SK-N-SH (cell line): ENCODE results near the gene STRADA. TPM values are rescaled to one million over a fixed set of nuclear protein-coding genes. Genes with fewer than 3 reads are reported as not detected.

Experiments used
- CTCF ChIA-PET: fragments of 300-600, 350-600 bp; formaldehyde crosslinking; extraction: SDS; loops from one replicate; lab custom pipeline; 2021; lab: Yijun Ruan, JAX
- POLR2A ChIA-PET: fragments of 350-600 bp; sonication (Branson Sonifier 250); formaldehyde crosslinking; extraction: SDS; loops from one replicate; lab custom pipeline; 2020; ENCODE audit warnings: antibody characterized with exemption, inconsistent platforms; lab: Yijun Ruan, JAX
- DNase-seq: peaks from one replicate; pipeline ENCODE4 v3.0.0; 2012
- H2AFZ ChIP-seq: fragments of 200-600 bp; sonication (generic); 2 replicates; pipeline ENCODE4 v1.8.1; 2016; ENCODE audit warnings: antibody characterized with exemption, mild to moderate bottlenecking, low read depth
- H3F3A ChIP-seq: fragments of 200-600 bp; sonication (generic); replicated peaks from 2 replicates; pipeline ENCODE3; 2016; ENCODE audit warnings: antibody characterized with exemption, mild to moderate bottlenecking; ENCODE audit not compliant: insufficient read depth
- H3K27ac ChIP-seq, 2 experiments: fragments of 200-500 bp in 1 of 2; fragments of 200-600 bp in 1 of 2; sonication (Bioruptor generic) in 1 of 2; sonication (generic), shearing (Covaris generic) in 1 of 2; 2 replicates each; pipeline versions ENCODE4 v1.5.1 to v1.6.1; 2014 to 2016; ENCODE audit warnings: low read depth in 2 of 2, inconsistent platforms in 1 of 2, low read length in 1 of 2, mild to moderate bottlenecking in 1 of 2, mixed read lengths in 1 of 2
- H3K27me3 ChIP-seq: fragments of 200-600 bp; sonication (generic), shearing (Covaris generic); 2 replicates; pipeline ENCODE4 v1.6.1; 2016; ENCODE audit warnings: mixed run types; ENCODE audit not compliant: insufficient read depth
- H3K36me3 ChIP-seq, 2 experiments: fragments of 200-500 bp in 1 of 2; fragments of 200-600 bp in 1 of 2; sonication (Bioruptor generic) in 1 of 2; sonication (generic) in 1 of 2; replicated peaks in 1 of 2; 2 replicates each; pipeline versions ENCODE3 to v1.5.1; 2014 to 2016; ENCODE audit warnings: low read length in 1 of 2, mild to moderate bottlenecking in 1 of 2; ENCODE audit not compliant: insufficient read depth in 2 of 2, control insufficient read depth in 1 of 2
- H3K4me1 ChIP-seq, 2 experiments: fragments of 200-500 bp in 1 of 2; fragments of 200-600 bp in 1 of 2; sonication (Bioruptor generic) in 1 of 2; sonication (generic), shearing (Covaris generic) in 1 of 2; 2 replicates each; pipeline versions ENCODE4 v1.5.1 to v1.6.1; 2014 to 2016; ENCODE audit warnings: low read depth in 1 of 2, low read length in 1 of 2, mixed run types in 1 of 2; ENCODE audit not compliant: insufficient read depth in 2 of 2, control insufficient read depth in 1 of 2
- H3K4me2 ChIP-seq: fragments of 200-600 bp; sonication (generic), shearing (Covaris generic); 2 replicates; pipeline ENCODE4 v1.6.1; 2017; ENCODE audit warnings: mixed run types
- H3K4me3 ChIP-seq, 2 experiments: fragments of 200-500 bp in 1 of 2; fragments of 200-600 bp in 1 of 2; sonication (Bioruptor generic) in 1 of 2; sonication (generic), shearing (Covaris generic) in 1 of 2; 2 replicates each; pipeline versions ENCODE4 v1.5.1 to v1.8.1; 2014 to 2016; ENCODE audit warnings: low read depth in 2 of 2, inconsistent platforms in 1 of 2, low read length in 1 of 2, mild to moderate bottlenecking in 1 of 2, mixed read lengths in 1 of 2, moderate library complexity in 1 of 2
- H3K79me2 ChIP-seq: fragments of 200-600 bp; sonication (generic); 2 replicates; pipeline ENCODE4 v1.8.1; 2017; ENCODE audit warnings: mild to moderate bottlenecking; ENCODE audit not compliant: insufficient read depth
- H3K9ac ChIP-seq: fragments of 200-600 bp; sonication (generic); 2 replicates; pipeline ENCODE4 v1.6.1; 2017; ENCODE audit warnings: mixed run types
- H3K9me2 ChIP-seq: fragments of 200-600 bp; sonication (generic); 2 replicates; pipeline ENCODE4 v1.6.1; 2017; ENCODE audit warnings: mixed run types
- H3K9me3 ChIP-seq: fragments of 200-600 bp; sonication (generic); 2 replicates; pipeline ENCODE4 v1.6.1; 2017; ENCODE audit warnings: mixed run types, mild to moderate bottlenecking, moderate library complexity
- H4K20me1 ChIP-seq: fragments of 200-600 bp; sonication (generic); 2 replicates; pipeline ENCODE4 v1.6.1; 2017; ENCODE audit warnings: mild to moderate bottlenecking, mixed run types; ENCODE audit not compliant: insufficient read depth
- CHD2 ChIP-seq: fragments of 150-350 bp; IDR thresholded peaks from 2 replicates; pipeline ENCODE4 v1.6.1; 2018; ENCODE audit warnings: low read length; ENCODE audit not compliant: partially characterized antibody
- MAX ChIP-seq: IDR thresholded peaks from 2 replicates; pipeline ENCODE4 v1.4.0; 2012; ENCODE audit warnings: low read depth
- NRF1 ChIP-seq: IDR thresholded peaks from 2 replicates; pipeline ENCODE4 v1.6.1; 2012; ENCODE audit warnings: low read depth, mild to moderate bottlenecking, low read length
- POLR2AphosphoS5 ChIP-seq: IDR thresholded peaks from 2 replicates; pipeline ENCODE4 v1.6.1; 2012; ENCODE audit warnings: low read depth, low read length
- RCOR1 ChIP-seq: fragments of 150-350 bp; IDR thresholded peaks from 2 replicates; pipeline ENCODE4 v1.6.1; 2017; ENCODE audit warnings: antibody characterized with exemption, low read length
- TAF1 ChIP-seq: IDR thresholded peaks from 2 replicates; pipeline ENCODE4 v1.6.1; 2012; ENCODE audit warnings: low read depth, mild to moderate bottlenecking, low read length, moderate library complexity, borderline replicate concordance
- TEAD4 ChIP-seq: IDR thresholded peaks from 2 replicates; pipeline ENCODE4 v1.4.0; 2012; ENCODE audit warnings: mild to moderate bottlenecking, borderline replicate concordance; ENCODE audit not compliant: insufficient read depth
- whole genome bisulfite sequencing: methylation state at CpG from one replicate; pipeline ENCODE4 v1.1.6; 2017; ENCODE audit warnings: low lambda C conversion rate; 5-methylcytosine and 5-hydroxymethylcytosine counted together
- polyA plus RNA-seq, 3 experiments: library from polyadenylated mRNA; depleted of rRNA; stranded (reverse); fragments of >200 nt; gene quantifications; 2 replicates each; pipeline ENCODE4 v1.2.3, GENCODE V29; 2012
- TF ChIP-seq, protein P1 (sequence below): IDR thresholded peaks from 2 replicates; pipeline ENCODE4; 2012
- TF ChIP-seq, protein P2 (sequence below): IDR thresholded peaks from 2 replicates; pipeline ENCODE4 v1.6.1; 2012; ENCODE audit warnings: mild to moderate bottlenecking, low read depth, low read length, moderate library complexity

STRADA gene
- polyA plus RNA-seq, 1 of the 3 experiments (the other 2 are of a cell fraction), result 37.3 TPM

GRCh38 chr17:63699638-63700527, 41.7 kb downstream of the STRADA start, which contains the start of gene LIMD2:
Gene LIMD2 (minus strand): TSS chr17:63700125. CDS start chr17:63699298, 827 bp downstream.
- Histone ChIP-seq H3K4me1 (peaks cover 9 to 75% of the 10 kb centered on the region in 2 experiments; a peak in 3 of 4 replicates), H3F3A (peaks cover 45% of the 10 kb centered on the region), H3K4me3 (peak within 1 kb of the TSS; percentile 84 to 89), H3K27ac (peak within 1 kb of the TSS; percentile 64 to 98), H3K79me2 (peaks cover 25% of the 10 kb centered on the region), H3K4me2 (peak within 1 kb of the TSS; percentile 99), H3K9me3 (no peaks in the 10 kb centered on the region), H3K9me2 (no peaks in the 10 kb centered on the region), H2AFZ (peak within 1 kb of the TSS; percentile 85; the same call in 1 of the 2 replicates), H3K36me3 (peaks cover 12 to 32% of the 10 kb centered on the region in 2 experiments), H4K20me1 (peaks cover 11% of the 10 kb centered on the region), H3K27me3 (no peaks in the 10 kb centered on the region)
- ChIA-PET POLR2A (interaction anchor here (0.6 to 2.2 kb wide), 7 partner anchors 10 to 258 kb away, joined by 3 to 10 read pairs (median 4); partner anchors contain the start of genes CCDC47, DDX42 and MAP3K3), CTCF (interaction anchor here (0.7 to 2.3 kb wide), 14 partner anchors 15 to 275 kb away, joined by 3 to 14 read pairs (median 4); partner anchors contain the start of gene MAP3K3)
- WGBS, result 2% methylated on average over 58 of the region's 133 CpGs
- TF ChIP-seq, protein P1, sequence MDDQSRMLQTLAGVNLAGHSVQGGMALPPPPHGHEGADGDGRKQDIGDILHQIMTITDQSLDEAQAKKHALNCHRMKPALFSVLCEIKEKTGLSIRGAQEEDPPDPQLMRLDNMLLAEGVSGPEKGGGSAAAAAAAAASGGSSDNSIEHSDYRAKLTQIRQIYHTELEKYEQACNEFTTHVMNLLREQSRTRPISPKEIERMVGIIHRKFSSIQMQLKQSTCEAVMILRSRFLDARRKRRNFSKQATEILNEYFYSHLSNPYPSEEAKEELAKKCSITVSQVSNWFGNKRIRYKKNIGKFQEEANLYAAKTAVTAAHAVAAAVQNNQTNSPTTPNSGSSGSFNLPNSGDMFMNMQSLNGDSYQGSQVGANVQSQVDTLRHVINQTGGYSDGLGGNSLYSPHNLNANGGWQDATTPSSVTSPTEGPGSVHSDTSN, result no peak
- TF ChIP-seq RCOR1 (no peak), NRF1 (peak; percentile 41), CHD2 (peak; percentile 21), TEAD4 (0 out of 2 replicates have a peak, but pooled peaks have one; percentile 0), POLR2AphosphoS5 (0 out of 2 replicates have a peak, but pooled peaks have one; percentile 51), MAX (peak; percentile 18; the same call in 1 of the 2 replicates), TAF1 (peak; percentile 45)
- TF ChIP-seq, protein P2, sequence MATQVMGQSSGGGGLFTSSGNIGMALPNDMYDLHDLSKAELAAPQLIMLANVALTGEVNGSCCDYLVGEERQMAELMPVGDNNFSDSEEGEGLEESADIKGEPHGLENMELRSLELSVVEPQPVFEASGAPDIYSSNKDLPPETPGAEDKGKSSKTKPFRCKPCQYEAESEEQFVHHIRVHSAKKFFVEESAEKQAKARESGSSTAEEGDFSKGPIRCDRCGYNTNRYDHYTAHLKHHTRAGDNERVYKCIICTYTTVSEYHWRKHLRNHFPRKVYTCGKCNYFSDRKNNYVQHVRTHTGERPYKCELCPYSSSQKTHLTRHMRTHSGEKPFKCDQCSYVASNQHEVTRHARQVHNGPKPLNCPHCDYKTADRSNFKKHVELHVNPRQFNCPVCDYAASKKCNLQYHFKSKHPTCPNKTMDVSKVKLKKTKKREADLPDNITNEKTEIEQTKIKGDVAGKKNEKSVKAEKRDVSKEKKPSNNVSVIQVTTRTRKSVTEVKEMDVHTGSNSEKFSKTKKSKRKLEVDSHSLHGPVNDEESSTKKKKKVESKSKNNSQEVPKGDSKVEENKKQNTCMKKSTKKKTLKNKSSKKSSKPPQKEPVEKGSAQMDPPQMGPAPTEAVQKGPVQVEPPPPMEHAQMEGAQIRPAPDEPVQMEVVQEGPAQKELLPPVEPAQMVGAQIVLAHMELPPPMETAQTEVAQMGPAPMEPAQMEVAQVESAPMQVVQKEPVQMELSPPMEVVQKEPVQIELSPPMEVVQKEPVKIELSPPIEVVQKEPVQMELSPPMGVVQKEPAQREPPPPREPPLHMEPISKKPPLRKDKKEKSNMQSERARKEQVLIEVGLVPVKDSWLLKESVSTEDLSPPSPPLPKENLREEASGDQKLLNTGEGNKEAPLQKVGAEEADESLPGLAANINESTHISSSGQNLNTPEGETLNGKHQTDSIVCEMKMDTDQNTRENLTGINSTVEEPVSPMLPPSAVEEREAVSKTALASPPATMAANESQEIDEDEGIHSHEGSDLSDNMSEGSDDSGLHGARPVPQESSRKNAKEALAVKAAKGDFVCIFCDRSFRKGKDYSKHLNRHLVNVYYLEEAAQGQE, result peak; percentile 86
- TF ChIP-seq, all 33 proteins: peak for 7
- peak; percentile 99 for DNase-seq
- H3K9ac ChIP-seq, result peak within 1 kb of the TSS; percentile 85
